C4-2B (cell line): ENCODE data around the gene CLEC19A.

Experiments used
- H3K27ac ChIP-seq: fragments of 450-650 bp; 2 replicates; pipeline ENCODE4 v1.5.1; 2017
- CTCF ChIP-seq: fragments of 450-650 bp; conservative IDR thresholded peaks from 2 replicates; pipeline ENCODE4 v1.5.1; 2017; ENCODE audit warnings: mild to moderate bottlenecking
- ZFX ChIP-seq: fragments of 450-650 bp; IDR thresholded peaks from 2 replicates; pipeline ENCODE4 v1.6.1; 2017

CLEC19A gene

DNA sequence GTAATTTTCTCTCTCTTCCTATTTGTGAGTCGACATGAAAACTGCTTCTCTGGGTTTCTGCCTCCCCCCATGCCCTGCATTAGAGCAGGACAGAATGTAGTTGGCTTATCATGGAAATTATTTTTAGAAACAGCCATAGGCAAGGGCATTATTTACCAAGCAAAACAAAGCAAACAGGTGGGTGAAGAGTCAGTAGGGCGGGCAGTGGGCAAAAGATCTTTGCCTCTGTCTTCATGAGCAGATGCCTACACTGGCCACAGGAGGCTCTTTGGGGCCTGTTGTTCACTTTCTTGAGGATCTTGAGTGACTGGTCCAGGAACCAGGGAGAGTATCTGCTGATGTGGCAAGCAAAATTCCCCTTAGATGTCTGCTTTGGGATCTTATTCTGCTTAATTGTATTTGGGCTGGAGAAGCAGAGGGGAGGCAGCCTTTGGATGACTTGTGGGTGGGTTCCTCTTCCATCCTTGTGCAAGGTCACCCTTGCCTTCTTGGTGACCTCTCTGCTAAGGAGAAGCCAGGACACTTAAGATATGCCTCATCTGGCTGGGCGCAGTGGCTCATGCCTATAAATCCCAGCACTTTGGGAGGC lies 42.5 kb upstream of the CLEC19A start:
- H3K27ac ChIP-seq, result no peak overlapping the region
- no peak for TF ChIP-seq CTCF
- no peak for TF ChIP-seq ZFX

DNA sequence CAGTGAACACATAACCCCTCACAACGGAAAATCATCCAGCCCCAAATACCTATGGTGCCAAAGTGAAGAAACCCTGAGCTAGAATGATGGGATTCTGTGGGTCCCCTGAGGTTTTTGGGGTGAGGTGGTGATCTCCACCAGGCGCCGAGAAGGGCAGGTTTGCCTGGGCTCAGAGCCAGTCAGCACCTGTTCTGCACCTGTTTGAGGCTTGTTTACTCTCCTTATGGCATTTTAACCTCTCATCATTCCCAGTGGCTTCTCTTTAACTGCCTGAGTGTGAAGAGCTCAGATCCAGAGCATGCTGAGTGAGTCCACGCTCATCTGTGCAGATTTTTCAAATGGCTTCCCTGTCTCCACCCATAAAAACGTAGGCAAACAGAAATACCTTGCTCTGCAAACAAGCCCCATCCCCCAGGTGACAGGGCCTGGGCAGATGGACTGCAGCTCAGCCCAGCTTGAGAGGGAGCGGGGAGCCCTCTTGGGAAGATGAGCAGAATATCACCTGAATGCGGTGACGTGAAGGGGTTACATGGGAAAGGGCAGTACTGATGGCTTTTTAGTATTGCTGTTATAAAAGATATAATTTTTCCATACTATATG lies 40.1 kb upstream of the CLEC19A start:
- H3K27ac ChIP-seq, result no peak overlapping the region; the same call in 1 of the 2 replicates
- no peak for TF ChIP-seq CTCF
- no peak for TF ChIP-seq ZFX

DNA sequence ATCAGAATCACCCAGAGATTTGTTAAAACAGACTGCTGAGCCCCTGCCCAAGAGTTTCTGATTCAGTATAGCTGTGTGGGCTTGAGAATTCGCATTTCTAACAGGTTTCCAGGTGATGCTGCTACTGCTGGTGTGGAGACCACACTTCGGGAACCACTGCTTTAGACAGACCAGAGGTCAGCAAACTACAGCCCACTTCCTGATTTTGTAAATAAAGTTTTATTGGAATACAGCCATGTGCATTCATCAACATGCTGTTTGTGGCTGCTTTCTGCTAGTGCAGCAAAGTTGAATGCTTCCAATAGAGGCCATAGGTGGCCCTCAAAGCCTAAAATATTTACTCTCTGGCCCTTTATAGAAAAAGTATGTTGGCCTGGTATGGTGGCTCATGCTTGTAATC lies 32.6 kb upstream of the CLEC19A start:
- no peak overlapping the region for H3K27ac ChIP-seq
- no peak for TF ChIP-seq ZFX
- TF ChIP-seq CTCF, result no peak

DNA sequence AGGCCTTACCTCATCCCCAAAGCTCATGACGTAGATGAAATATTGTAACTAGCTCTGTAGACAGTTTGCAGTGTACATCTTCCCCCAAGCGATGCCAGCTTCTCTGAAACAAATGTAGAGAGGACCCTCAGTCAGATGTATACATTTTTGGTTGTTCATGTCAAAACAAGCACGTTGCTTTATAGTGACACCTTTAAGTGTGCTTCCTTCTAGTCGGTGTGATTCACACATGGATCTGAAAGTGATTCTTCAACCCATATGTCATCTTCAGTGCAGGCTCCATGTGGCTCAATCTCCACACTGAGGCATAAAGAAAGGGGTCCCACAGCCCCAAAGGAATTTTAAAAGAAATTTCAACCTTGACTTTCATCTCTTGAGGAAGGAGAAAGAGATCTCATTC lies 30.9 kb upstream of the CLEC19A start:
- TF ChIP-seq ZFX (no peak), CTCF (no peak)
- no peak overlapping the region for H3K27ac ChIP-seq

GRCh38 chr16:19264123-19264673 lies 21.3 kb upstream of the CLEC19A start:
- H3K27ac ChIP-seq, result no peak overlapping the region
- TF ChIP-seq CTCF, result no peak
- TF ChIP-seq ZFX, result no peak

DNA sequence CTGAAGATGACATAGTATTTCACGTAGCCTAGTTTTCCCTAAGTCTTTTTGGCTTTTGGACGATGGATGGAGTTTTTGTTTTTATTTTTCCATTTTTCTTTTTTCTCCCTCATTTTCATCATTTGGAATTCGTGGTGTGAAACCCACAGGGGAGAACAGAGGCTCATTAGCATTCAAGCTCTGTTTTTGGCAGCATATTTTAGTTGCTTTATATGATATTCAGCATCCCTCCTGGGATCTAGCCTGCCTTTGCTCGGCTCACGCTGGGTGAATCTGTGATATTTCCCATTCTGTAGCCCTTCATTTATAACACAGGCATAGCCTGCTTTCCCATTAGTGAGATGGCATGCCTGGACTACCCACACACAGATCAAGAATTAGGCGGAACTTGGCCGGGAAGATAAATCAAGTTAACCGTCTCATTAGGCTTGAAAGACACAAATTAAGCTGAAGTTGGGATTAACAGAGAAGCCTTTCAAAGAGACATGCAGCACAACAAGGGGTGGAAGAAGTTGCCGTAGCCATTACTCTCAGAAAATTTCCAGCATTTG lies 20.1 kb upstream of the CLEC19A start:
- TF ChIP-seq ZFX (no peak), CTCF (no peak)
- no peak overlapping the region for H3K27ac ChIP-seq

GRCh38 chr16:19266774-19267173 lies 18.8 kb upstream of the CLEC19A start:
- H3K27ac ChIP-seq, result no peak overlapping the region
- TF ChIP-seq ZFX (no peak), CTCF (no peak)
